22Rv1 (cell line): ENCODE data around the gene MTOR.

ENCODE experiments used
- H3K27ac ChIP-seq: fragments of 450-650 bp; 2 replicates; pipeline ENCODE4 v1.5.1; 2017
- ZFX ChIP-seq: fragments of 450-650 bp; IDR thresholded peaks from 2 replicates; pipeline ENCODE4 v1.6.1; 2017; ENCODE audit warnings: antibody characterized with exemption, borderline replicate concordance
- TF ChIP-seq, protein P1 (sequence below): fragments of 450-650 bp; IDR thresholded peaks from 2 replicates; pipeline ENCODE4 v1.5.1; 2017; ENCODE audit warnings: mild to moderate bottlenecking

The MTOR gene

DNA sequence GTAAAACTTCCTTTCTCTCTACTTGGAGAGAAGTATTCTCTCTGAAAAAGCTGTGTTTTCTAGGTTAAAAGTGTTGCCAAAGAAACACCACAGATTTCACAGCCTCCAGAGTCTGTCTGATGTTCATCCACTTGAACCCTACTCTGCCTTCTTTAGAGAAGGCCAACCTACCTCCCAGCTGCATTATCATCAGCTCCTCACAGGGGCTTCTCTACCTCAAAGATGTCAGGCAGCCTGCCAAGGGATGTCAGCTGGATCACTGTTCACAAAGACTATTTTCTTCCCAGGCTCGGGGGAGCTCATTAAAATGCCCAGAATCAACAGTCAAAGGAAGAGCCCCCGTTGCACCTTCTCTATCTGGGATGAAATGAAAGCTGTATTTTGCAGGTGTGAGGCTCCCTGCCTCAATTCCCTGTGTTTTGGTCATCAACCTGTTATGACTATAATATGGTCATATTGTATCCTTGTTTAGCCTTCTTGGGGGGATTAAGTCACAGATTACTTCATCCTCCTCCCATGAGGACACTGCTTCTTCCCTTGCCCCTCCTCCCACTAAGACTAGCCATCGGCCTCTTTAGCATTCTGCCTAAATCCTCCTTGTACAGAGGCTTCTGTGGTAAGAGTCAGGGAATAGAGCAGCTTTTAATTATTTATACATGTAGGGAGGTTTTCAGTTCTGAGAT lies 47.5 kb downstream of the MTOR start:
- TF ChIP-seq, protein P1, sequence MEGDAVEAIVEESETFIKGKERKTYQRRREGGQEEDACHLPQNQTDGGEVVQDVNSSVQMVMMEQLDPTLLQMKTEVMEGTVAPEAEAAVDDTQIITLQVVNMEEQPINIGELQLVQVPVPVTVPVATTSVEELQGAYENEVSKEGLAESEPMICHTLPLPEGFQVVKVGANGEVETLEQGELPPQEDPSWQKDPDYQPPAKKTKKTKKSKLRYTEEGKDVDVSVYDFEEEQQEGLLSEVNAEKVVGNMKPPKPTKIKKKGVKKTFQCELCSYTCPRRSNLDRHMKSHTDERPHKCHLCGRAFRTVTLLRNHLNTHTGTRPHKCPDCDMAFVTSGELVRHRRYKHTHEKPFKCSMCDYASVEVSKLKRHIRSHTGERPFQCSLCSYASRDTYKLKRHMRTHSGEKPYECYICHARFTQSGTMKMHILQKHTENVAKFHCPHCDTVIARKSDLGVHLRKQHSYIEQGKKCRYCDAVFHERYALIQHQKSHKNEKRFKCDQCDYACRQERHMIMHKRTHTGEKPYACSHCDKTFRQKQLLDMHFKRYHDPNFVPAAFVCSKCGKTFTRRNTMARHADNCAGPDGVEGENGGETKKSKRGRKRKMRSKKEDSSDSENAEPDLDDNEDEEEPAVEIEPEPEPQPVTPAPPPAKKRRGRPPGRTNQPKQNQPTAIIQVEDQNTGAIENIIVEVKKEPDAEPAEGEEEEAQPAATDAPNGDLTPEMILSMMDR = no peak
- TF ChIP-seq ZFX = no peak
- no peak overlapping the region for H3K27ac ChIP-seq

- TF ChIP-seq, protein P1 = no peak
- no peak overlapping the region for H3K27ac ChIP-seq
Measured at GRCh38 chr1:11211925-11212587, 50.3 kb downstream of the MTOR start.

GRCh38 chr1:11211461-11211860 lies 50.9 kb downstream of the MTOR start:
- no peak overlapping the region for H3K27ac ChIP-seq
- no peak for TF ChIP-seq ZFX
- TF ChIP-seq, protein P1 = no peak

- H3K27ac ChIP-seq = no peak overlapping the region
- no peak for TF ChIP-seq ZFX
- TF ChIP-seq, protein P1 = no peak
Measured at GRCh38 chr1:11207898-11208611, 54.3 kb downstream of the MTOR start.

DNA sequence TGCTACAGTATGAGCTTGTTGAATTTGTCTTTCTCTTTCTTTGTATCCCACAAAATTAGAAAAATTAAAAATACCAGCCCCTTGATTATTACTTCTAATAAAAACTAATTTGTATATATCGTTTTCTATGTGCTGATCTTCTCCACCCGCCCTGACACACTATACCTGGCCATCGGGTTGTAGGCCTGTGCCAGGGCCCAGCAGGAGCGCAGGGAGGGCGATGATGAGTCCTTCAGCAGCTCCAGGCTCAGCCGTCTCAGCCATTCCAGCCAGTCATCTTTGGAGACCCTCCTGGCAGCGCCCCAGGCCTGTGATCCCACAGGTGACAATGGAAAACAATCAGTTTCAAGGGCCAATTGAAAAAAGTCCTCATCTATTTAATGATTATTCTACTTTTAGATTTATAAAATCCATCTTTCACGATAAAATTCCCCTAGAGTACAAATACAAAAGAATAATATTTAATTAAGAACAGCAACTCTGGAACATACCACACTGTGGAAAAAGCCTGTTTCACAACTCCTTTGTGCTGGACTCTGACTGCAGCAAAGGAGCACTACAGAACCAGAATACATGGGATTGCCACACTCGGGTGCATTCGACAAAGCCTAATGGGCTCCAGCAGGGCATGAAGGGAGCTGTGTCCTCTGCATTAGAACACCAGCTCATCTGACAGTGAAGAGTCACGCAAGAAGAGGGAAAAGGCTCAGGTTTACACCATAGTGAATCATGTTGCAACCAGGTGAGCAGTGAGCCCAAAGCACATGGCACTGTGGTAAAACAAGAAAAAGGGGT lies 57.8 kb downstream of the MTOR start:
- no peak overlapping the region for H3K27ac ChIP-seq
- TF ChIP-seq, protein P1 = no peak
- no peak for TF ChIP-seq ZFX

- H3K27ac ChIP-seq = no peak overlapping the region
- TF ChIP-seq, protein P1 = no peak
- TF ChIP-seq ZFX = no peak
Measured at GRCh38 chr1:11198851-11199594, 63.3 kb downstream of the MTOR start.
